ENCODE data around the gene ERP27. TPM values are rescaled to one million over a fixed set of nuclear protein-coding genes. Genes with fewer than 3 reads are reported as not detected.
A peak's percentile ranks its signal among the peaks of the same experiment; 100 is the strongest.

ERP27 gene
- total RNA-seq, 1 donor from 2014 or later = 9.7 TPM

- H3K27ac ChIP-seq = peak overlapping the region; percentile 3
- ATAC-seq (no peak), DNase-seq (no peak)
- H3K27me3 ChIP-seq = no peaks in the 10 kb centered on the region
- no peaks in the 10 kb centered on the region for H3K9me3 ChIP-seq
- intact Hi-C loops (cut with DNase I) = no loop called here
- H3K36me3 ChIP-seq = no peaks in the 10 kb centered on the region
- no peak for TF ChIP-seq CTCF (IDR thresholded peaks at IDR 0.05)
- peaks cover 26% of the 10 kb centered on the region for H3K4me1 ChIP-seq
- H3K4me3 ChIP-seq = no peak overlapping the region
These were observed 34.8 kb downstream of the ERP27 start for GRCh38 chr12:14903386-14904098.

GRCh38 chr12:14902465-14902864, 35.9 kb downstream of the ERP27 start:
- Histone ChIP-seq H3K4me3 (no peak overlapping the region), H3K27ac (no peak overlapping the region), H3K36me3 (no peaks in the 10 kb centered on the region), H3K9me3 (no peaks in the 10 kb centered on the region), H3K4me1 (peaks cover 26% of the 10 kb centered on the region), H3K27me3 (no peaks in the 10 kb centered on the region)
- no peak for TF ChIP-seq CTCF (IDR thresholded peaks at IDR 0.05)
- ATAC-seq (no peak), DNase-seq (no peak)
- intact Hi-C loops (cut with DNase I) = no loop called here

- Histone ChIP-seq H3K9me3 (no peaks in the 10 kb centered on the region), H3K4me1 (peaks cover 24% of the 10 kb centered on the region), H3K27ac (no peak overlapping the region), H3K27me3 (no peaks in the 10 kb centered on the region), H3K36me3 (no peaks in the 10 kb centered on the region), H3K4me3 (no peak overlapping the region)
- ATAC-seq (no peak), DNase-seq (no peak)
- no peak for TF ChIP-seq CTCF (IDR thresholded peaks at IDR 0.05)
- intact Hi-C loops (cut with DNase I) = no loop called here
These were observed 37.1 kb downstream of the ERP27 start for GRCh38 chr12:14901228-14901562.

- TF ChIP-seq CTCF (IDR thresholded peaks at IDR 0.05) = no peak
- intact Hi-C loops (cut with DNase I) = no loop called here
- Histone ChIP-seq H3K9me3 (no peaks in the 10 kb centered on the region), H3K27me3 (no peaks in the 10 kb centered on the region), H3K4me1 (peaks cover 19% of the 10 kb centered on the region), H3K36me3 (no peaks in the 10 kb centered on the region), H3K4me3 (no peak overlapping the region), H3K27ac (no peak overlapping the region)
- ATAC-seq (no peak), DNase-seq (no peak)
These were observed 37.7 kb downstream of the ERP27 start for GRCh38 chr12:14900521-14901227.

GRCh38 chr12:14896521-14897169, 41.7 kb downstream of the ERP27 start:
- Histone ChIP-seq H3K27ac (peak overlapping the region; percentile 15), H3K27me3 (no peaks in the 10 kb centered on the region), H3K9me3 (no peaks in the 10 kb centered on the region), H3K4me3 (no peak overlapping the region), H3K4me1 (no peaks in the 10 kb centered on the region), H3K36me3 (no peaks in the 10 kb centered on the region)
- TF ChIP-seq CTCF (IDR thresholded peaks at IDR 0.05) = no peak
- ATAC-seq (no peak), DNase-seq (no peak)
- intact Hi-C loops (cut with DNase I) = no loop called here
